NCI-H82 treated with DMSO at 0.1 percent for 48 hours (cell line): ENCODE data around the gene PPP1R13B.
"Not testable (repeated sequence)": the region's sequence is repeated elsewhere in the genome, so short reads cannot be mapped to it uniquely, and the experiment has no call there.

Experiments
- DNase-seq: peaks from one replicate; lab custom pipeline; 2025; ENCODE audit not compliant: unreplicated experiment; lab: John Stamatoyannopoulos, UW

The PPP1R13B gene, protein sequence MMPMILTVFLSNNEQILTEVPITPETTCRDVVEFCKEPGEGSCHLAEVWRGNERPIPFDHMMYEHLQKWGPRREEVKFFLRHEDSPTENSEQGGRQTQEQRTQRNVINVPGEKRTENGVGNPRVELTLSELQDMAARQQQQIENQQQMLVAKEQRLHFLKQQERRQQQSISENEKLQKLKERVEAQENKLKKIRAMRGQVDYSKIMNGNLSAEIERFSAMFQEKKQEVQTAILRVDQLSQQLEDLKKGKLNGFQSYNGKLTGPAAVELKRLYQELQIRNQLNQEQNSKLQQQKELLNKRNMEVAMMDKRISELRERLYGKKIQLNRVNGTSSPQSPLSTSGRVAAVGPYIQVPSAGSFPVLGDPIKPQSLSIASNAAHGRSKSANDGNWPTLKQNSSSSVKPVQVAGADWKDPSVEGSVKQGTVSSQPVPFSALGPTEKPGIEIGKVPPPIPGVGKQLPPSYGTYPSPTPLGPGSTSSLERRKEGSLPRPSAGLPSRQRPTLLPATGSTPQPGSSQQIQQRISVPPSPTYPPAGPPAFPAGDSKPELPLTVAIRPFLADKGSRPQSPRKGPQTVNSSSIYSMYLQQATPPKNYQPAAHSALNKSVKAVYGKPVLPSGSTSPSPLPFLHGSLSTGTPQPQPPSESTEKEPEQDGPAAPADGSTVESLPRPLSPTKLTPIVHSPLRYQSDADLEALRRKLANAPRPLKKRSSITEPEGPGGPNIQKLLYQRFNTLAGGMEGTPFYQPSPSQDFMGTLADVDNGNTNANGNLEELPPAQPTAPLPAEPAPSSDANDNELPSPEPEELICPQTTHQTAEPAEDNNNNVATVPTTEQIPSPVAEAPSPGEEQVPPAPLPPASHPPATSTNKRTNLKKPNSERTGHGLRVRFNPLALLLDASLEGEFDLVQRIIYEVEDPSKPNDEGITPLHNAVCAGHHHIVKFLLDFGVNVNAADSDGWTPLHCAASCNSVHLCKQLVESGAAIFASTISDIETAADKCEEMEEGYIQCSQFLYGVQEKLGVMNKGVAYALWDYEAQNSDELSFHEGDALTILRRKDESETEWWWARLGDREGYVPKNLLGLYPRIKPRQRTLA

GRCh38 chr14:103847451-103848174 lies at the start of gene PPP1R13B:
TSS of gene PPP1R13B (minus strand) at chr14:103847575. CDS start at chr14:103847307, 268 bp downstream.
- peak; percentile 33 for DNase-seq

DNA sequence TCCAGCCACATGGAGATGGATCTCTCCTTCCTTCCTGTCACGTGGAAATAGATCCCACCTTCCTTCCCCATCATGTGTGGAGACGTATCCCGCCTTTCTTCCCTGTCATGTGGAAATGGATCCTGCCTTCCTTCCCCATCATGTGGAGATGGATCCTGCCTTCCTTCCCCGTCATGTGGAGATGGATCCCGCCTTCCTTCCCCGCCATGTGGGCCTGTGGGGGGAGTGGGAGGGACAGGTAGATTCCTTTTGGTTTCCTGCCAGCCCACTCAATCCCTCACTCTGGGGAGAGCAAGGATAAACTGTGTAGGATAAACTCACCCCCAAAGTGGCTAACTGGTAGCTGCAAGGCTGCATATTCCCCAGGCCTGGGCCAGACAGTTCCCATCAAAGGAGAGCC lies 49.2 kb upstream of the PPP1R13B start:
- no peak for DNase-seq

- no peak for DNase-seq
Measured at GRCh38 chr14:103894723-103895059, 47.3 kb upstream of the PPP1R13B start.

GRCh38 chr14:103894034-103894722 lies 46.8 kb upstream of the PPP1R13B start:
- DNase-seq = no peak

DNA sequence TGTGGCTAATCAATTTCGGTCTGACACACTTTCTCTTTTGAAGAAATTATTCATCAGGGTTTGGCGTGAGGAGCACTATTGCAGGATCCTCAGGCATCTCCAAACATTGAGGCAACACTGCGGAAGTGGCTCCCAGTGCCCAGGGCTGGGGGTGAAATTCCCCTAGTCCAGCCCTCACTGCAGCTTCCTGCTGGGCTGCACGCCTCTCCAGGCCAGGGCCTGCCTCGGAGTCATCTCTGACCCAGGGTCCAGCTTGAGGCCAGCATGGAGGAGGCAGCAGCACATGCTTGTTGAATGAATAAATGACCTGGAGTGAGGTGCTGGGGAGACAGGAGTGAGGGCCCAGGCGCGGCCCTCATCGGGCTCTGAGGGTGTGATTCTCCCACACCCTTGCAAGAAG lies 44.9 kb upstream of the PPP1R13B start:
- DNase-seq = no peak

DNA sequence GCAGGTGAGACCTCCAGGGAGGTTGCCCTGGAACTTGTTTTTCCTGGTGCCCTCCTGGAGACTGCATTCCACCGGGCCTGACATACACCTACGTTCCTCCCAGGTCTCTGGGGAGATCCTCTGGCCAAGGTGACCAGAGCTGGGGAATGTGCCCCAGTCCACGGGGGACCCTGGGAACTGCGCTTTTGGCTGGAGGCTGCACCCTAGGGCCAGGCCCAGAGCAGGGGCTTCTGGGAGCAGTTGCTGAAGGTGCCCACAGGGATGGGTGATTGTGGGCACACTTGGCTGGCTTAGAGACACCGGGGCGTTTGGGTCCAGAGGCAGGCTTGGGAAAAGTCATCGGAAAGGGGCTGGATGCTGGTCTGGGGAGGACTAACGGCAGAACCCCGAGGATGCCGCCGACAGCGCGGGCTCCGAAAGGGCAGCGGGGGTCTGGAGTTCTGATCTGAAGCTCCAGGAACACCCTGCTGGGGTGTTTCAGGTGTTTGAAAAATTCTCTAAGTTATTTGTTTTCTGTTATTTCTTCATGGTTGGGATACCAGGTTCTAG lies 44.4 kb upstream of the PPP1R13B start:
- DNase-seq = no peak

GRCh38 chr14:103890821-103891666 lies 43.7 kb upstream of the PPP1R13B start:
- no peak for DNase-seq

DNA sequence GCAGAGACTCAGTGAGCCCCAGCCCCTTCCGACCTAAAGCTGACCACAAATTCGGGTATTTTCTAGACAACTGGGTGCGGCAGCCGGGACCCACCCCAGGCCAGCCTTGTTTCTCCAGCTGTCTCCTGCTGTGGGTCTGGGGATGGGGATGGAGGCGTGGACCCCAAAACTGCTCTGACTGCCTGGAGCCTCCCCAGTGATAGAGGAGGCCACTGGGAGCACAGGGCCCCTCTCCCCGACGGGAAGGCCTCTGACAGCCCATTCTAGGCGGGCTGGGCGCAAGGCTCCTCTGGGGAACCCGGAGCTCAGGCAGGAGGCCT lies 42.6 kb upstream of the PPP1R13B start:
- DNase-seq = no peak

DNA sequence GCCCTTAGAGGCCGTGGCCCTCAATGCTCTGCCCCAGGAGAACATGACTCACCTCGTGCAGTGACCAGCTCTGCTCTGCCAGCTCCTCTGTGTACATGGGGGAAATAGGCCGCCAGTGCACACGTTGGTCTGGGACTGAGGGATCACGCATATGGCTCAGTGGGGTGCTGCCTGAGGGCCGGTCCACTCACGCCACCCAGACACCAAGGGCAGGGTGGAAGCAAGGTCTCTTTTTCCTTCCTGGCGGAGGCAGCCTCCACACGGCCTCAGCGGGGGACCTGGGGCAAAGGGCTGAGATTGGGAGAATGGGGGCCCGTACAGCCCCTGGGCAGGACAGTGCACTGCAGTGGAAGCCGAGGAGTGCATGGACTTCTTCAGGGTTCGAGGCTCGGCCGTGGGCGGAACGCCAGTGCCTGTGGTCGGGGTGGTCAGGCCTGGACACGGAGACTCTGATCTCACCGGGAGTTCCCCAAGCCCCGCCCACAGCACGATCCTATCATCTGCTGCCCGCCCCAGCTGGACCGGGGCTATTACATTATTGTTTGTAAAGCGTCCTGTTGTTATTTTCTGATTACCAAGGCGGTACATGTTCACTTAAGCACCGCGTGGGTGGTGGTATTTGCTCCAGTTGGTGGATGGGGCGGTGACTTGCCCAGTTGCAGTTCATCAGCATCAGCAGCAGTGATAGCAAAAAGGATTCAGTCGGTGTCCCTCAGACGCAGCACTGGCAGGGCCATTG lies 42.1 kb upstream of the PPP1R13B start:
- no peak for DNase-seq

DNA sequence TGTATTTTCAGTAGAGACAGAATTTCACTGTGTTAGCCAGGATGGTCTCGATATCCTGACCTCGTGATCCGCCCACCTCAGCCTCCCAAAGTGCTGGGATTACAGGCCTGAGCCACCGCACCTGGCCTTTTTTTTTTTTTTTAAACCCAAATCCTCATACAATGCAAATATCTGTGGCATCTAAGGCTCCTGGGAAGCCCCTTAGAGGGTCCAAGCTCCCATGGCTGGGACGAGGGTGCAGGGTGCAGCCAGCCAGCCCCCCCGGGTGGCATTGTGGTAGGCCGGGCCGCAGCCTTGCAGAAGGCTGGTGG lies 41.6 kb upstream of the PPP1R13B start:
- DNase-seq = not testable (repeated sequence)

- DNase-seq = no peak
Measured at GRCh38 chr14:103887557-103888115, 40.3 kb upstream of the PPP1R13B start.

DNA sequence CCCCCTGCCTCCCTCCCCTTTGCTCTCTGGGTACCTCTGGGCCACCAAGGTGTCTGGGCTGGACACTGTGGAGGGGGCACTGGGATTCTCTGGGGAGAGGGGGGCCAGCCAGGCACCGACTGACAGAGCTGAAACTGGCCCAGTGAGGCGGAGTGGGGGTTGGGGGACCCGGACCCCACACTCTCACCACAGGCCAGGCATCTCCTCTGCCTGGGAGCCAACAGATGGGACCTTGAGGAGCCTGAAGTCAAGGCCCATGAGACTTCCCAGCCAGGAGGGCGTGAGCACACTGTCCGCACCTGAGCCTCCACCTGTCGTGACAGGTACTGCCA lies 39.8 kb upstream of the PPP1R13B start:
- DNase-seq = no peak

- DNase-seq = no peak
Measured at GRCh38 chr14:103886304-103887169, 39.2 kb upstream of the PPP1R13B start.

- DNase-seq = no peak
Measured at GRCh38 chr14:103885509-103885932, 38.1 kb upstream of the PPP1R13B start.

- no peak for DNase-seq
Measured at GRCh38 chr14:103884854-103885253, 37.5 kb upstream of the PPP1R13B start.

- no peak for DNase-seq
Measured at GRCh38 chr14:103883263-103883523, 35.8 kb upstream of the PPP1R13B start.

DNA sequence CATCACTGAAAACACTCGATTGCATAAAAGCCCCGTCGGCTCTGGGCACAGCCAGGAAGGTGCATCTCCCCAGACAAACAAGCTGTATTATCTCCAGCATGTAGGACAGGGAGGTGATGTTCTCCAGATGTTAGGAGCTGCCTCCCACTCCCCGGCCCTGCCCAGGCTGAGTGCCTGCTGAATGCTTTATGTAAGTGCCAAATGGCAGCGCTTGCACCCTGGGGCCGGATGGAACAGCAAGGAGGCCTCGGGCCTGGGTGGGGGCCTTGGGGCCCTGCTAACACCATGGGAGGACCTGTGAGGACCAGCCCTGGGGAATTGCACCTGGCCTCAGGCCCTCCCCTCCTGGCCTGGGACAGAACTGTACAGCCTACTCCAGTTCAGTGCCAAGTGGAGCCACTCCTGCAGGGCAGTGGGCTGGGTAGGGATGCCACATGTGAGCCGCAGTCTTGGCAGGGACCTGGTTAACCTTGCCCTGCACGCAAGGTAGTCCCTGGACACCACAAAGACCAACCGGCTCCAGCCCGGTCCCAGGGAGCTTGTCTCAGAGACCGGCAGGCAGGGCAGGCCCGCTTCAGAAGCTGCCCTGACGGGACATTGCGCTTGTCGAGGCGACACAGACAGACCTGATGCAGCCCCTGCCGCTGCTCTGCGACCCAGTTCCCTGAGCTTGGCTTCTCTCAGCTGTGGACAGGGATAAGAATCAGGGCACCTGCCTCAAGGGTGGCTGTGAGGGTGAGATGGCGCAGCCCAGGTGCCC lies 35.3 kb upstream of the PPP1R13B start:
- DNase-seq = no peak
